Fibroblast of mammary gland (primary cell): ENCODE results near the gene NEU4.
"Not testable (repeated sequence)": the region's sequence is repeated elsewhere in the genome, so short reads cannot be mapped to it uniquely, and the experiment has no call there.

ENCODE experiments used
- DNase-seq: peaks from one replicate; pipeline ENCODE4 v3.0.0-alpha.2; 2010; ENCODE audit warnings: low read depth
- H3K4me3 ChIP-seq: 2 replicates; pipeline ENCODE4 v1.5.1; 2011; ENCODE audit warnings: low read depth, mild to moderate bottlenecking, low read length, moderate library complexity; ENCODE audit not compliant: control insufficient read depth
- TF ChIP-seq, protein P1 (sequence below): conservative IDR thresholded peaks from 2 replicates; pipeline ENCODE4 v1.5.1; 2011; ENCODE audit warnings: low read depth, low read length, inconsistent platforms; ENCODE audit not compliant: control insufficient read depth, insufficient read depth

The NEU4 gene

DNA sequence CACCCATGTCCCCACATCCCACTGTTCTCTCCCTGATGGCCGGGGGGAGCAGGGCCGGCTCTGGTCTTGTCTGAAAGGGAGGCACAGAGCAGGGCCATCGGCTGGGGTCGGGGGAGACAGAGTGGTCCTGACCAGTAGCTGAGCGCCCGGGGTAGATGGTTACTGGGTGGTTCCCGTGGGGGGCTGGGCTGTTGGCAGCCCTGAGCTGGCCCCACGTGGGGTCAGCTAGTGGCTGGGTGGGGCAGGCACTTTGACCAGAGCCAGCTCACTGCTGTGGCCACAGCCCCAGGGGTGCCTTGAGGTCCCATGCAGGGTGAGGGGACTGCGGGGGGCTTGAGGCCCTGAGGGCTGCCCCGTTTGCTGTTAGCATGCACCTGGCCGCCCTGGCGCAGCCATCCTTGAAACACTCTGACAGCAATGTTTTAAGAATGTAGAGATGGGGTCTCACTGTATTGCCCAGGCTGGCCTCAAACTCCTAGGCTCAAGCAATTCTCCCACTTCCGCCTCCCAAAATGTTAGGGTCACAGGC, 12.3 kb upstream of the NEU4 start:
- no peak overlapping the region for H3K4me3 ChIP-seq
- DNase-seq: no peak
- TF ChIP-seq, protein P1, sequence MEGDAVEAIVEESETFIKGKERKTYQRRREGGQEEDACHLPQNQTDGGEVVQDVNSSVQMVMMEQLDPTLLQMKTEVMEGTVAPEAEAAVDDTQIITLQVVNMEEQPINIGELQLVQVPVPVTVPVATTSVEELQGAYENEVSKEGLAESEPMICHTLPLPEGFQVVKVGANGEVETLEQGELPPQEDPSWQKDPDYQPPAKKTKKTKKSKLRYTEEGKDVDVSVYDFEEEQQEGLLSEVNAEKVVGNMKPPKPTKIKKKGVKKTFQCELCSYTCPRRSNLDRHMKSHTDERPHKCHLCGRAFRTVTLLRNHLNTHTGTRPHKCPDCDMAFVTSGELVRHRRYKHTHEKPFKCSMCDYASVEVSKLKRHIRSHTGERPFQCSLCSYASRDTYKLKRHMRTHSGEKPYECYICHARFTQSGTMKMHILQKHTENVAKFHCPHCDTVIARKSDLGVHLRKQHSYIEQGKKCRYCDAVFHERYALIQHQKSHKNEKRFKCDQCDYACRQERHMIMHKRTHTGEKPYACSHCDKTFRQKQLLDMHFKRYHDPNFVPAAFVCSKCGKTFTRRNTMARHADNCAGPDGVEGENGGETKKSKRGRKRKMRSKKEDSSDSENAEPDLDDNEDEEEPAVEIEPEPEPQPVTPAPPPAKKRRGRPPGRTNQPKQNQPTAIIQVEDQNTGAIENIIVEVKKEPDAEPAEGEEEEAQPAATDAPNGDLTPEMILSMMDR: no peak

DNA sequence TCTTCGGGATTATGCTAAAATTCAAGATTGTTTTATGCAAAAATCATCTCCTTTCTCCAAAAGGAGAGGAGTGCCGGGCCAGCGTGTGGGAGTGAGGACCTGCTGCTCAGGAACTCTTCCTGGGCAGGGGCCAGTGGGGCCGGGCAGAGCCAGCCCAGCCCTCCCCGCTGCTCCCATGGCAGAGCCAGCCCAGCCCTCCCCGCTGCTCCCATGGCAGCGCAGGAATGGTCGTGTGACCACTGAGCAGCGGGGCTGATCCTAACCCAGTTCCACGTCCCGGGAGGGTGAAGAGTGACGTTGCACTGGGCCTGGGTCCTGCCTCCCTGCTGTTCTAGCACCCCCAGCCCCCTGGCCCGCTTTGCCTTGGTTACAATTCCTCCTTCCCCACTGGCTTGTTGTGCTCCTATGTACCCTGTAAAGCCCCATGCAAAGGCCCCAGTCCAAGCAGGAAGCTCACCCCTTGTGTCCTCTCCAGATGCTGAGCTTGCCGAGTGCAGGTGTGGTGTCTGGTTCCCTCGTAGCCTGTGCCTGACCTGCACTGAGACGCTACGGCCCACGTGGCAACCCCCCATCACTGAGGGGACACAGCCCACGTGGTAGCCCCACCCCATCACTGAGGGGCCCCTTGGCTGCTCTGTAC, 11.4 kb upstream of the NEU4 start:
- no peak for DNase-seq
- no peak overlapping the region for H3K4me3 ChIP-seq
- TF ChIP-seq, protein P1: no peak

DNA sequence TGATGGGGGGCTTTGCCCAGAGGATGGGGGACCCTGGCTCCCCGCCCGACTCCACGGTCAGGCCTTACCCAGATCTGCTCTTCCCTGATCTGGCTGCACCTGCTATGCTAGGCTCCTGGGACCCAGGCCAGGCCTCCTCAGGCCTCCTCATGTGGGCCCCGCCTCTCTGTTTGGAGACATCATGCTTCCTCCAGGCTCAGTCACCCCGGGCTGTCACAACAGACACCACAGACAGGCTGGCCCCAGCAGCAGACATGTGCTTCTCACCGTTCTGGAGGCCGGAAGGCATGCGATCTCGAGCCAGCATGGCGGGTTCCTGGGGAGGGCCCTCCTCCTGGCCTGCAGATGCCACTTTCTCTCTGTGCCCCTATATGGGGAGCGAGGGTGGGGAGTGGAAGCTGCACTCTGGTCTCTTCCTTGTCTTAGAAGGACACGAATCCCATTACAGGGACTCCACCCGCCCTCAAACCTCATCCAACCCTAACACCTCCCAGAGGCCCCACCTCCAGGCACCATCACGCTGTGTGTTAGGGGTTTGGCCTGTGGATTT, 10.8 kb upstream of the NEU4 start:
- no peak overlapping the region for H3K4me3 ChIP-seq
- no peak for DNase-seq

DNA sequence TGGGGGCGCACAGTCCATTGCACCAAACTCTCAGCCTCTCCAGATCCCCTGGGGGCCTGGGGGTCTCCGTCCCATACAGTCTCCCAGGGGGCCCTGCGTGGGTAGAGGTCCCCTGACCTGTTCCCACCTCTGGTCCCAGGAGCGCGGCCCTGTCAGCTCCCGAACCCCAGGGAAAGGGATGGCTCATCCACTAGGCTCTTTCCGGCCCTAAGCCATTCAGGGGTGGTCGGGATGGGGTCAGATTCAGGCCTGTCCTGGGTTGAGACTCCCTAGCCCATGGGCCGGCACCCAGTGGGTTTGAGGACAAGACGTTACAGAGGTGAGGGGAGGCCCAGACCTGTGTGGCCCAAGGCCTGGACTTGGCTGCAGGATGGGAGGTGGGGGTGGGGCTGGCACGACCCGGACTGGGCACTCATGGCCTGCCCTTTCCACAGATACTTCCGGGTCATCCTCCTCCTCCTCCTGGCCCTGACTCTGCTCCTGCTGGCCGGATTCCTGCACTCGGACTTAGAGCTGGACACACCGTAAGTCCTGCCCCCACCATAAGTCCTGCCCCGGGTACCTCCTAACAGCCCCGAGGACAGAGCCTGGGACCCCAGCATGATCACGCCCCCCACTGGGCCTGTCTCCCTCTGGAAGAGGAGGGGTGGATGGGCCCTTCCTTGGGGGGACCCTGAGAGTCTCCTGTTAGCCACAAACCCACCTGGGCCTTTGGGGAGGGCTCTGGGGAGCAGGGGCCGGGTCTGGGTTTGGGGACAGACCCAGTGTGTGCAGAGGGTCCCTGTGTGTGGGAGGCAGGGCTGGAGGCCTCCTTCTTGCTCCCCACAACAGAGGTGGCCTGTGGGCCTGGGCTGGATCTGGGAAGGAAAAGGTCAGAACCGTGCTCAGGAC, 10.1 kb upstream of the NEU4 start:
- DNase-seq: no peak
- no peak overlapping the region for H3K4me3 ChIP-seq
- TF ChIP-seq, protein P1: no peak

More for the DNA sequence above, 10.8 kb upstream of the NEU4 start:
- TF ChIP-seq, protein P1: no peak

DNA sequence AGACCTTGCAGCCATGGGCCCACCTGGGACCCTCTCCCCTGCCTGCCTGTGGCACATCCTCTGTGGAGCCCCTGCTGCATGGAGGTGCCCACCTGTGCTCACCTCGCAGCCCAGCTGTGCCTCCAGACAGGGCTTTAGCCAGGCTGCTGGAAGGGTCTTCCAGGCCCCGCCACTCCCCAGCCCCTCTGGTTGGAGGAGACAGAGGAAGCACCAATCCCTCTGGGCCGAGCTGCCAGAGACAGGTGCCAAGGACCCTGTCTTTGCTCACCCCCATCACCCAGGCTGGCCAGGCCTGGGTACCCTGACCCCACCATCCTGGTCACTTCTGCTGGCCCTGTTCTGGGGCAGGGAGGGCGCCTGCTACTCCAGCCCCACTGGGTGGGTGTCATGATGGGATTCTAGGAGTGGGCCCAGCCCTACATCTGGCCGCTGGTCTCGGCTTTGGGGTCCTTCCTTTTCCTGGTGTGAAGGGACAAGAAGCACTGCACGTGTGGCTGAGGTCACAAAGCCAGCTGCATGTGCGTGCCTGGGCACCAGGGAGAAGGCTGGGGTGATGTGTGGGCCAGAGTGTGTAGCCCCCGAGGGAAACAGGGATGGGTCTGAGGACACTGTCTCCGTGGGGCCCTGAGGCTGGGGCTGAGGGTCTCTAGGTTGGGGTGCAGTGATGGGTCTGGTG, 9.3 kb upstream of the NEU4 start:
- DNase-seq: no peak
- no peak overlapping the region for H3K4me3 ChIP-seq
- TF ChIP-seq, protein P1: no peak

DNA sequence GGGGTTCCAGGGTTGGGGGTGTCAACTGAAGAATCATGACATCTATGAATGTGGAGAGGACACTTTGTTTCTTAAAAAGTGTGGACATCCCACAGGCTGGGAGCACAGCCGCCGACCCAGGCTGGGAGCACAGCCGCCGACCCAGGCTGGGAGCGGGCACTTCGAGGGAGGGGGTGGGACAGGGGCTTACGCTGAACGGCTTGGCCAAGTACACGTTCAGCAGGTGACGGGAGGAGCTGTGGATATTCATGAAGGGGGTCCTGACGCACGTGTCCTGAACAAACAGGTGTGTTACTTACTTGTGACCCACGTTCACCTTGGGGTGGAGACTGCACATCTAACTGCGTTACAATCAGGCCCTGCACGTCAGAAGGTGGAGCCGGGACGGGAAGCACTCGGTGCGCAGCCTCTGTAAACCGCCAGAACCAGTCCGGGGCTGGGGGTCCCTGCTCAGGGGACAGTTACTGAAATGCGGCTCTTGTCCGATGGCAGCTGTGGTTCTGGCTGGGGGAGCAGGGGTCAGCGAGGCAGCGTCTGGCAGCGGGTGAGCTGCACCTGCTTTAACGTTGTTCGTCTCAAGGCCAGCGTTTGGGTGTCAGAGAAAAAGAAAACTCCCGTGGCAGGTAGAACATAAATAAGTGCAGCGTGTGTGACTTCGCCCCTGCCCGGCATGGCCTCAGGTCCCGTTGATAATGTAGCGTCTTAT, 8.6 kb upstream of the NEU4 start:
- DNase-seq, H3K4me3 ChIP-seq: not testable (repeated sequence)
